Pancreas (tissue), 10 donors: ENCODE data around the gene CALN1. TPM values are rescaled to one million over a fixed set of nuclear protein-coding genes. Genes with fewer than 3 reads are reported as not detected.
"Not testable (repeated sequence)": the region's sequence is repeated elsewhere in the genome, so short reads cannot be mapped to it uniquely, and the experiment has no call there.

Experiments used
- ATAC-seq, 4 donors: fragments of 200-7000 bp; cut with Tn5 transposase; one replicate each; pipeline versions ENCODE4 v1.8.0 to v1.9.1; 2020; ENCODE audit warnings: mild to moderate bottlenecking in 4 of 4, moderate library complexity in 4 of 4
- DNase-seq, 6 donors: peaks; one replicate each; pipeline ENCODE4 v3.0.0-alpha.2; 2020
- FAIRE-seq: peaks from 2 replicates; lab custom pipeline; 2012; peaks lifted over from hg19 to GRCh38; lab: Jason Lieb, UNC
- H3K27ac ChIP-seq, 4 donors: fragments of 200-600 bp; sonication (generic); 1 replicate in 3 of 4; 2 replicates in 1 of 4; pipeline versions ENCODE4 v1.5.0 to v1.8.0; 2020
- H3K27me3 ChIP-seq, 4 donors: fragments of 200-600 bp; one replicate each; pipeline ENCODE4 v1.8.0; 2021
- H3K36me3 ChIP-seq, 3 donors: fragments of 200-600 bp; sonication (generic) in 1 of 3; one replicate each; pipeline versions ENCODE4 v1.5.0 to v1.8.0; 2020 to 2021
- H3K4me1 ChIP-seq, 3 donors: fragments of 200-600 bp; one replicate each; pipeline ENCODE4 v1.8.0; 2021
- H3K4me3 ChIP-seq, 4 donors: fragments of 200-600 bp; sonication (generic) in 2 of 4; one replicate each; pipeline versions ENCODE4 v1.5.0 to v1.8.0; 2020 to 2021
- H3K9me3 ChIP-seq, 4 donors: fragments of 200-600 bp; one replicate each; pipeline ENCODE4 v1.8.0; 2021
- CTCF ChIP-seq, 4 donors: fragments of 200-600 bp; sonication (generic) in 3 of 4; IDR thresholded peaks; one replicate each; pipeline versions ENCODE4 v1.5.0 to v1.8.0; 2021; ENCODE audit warnings: antibody characterized with exemption in 4 of 4
- WGBS, 2 donors: extraction: QIAGEN DNeasy Blood & Tissue Kit; methylation state at CpG; one replicate each; pipeline ENCODE4 v1.1.7; 2013; 5-methylcytosine and 5-hydroxymethylcytosine counted together
- intact Hi-C, 3 donors: fragments of 100-400 bp; cut with DNase I; formaldehyde crosslinking; loops; one replicate each; pipeline versions ENCODE4 v1.11.1 to v1.14.2; 2022
- polyA plus RNA-seq, 2 donors: library from polyadenylated mRNA; stranded (reverse); fragments of 200-250 nt; gene quantifications; one replicate each; pipeline ENCODE4 v1.2.3, GENCODE V29; 2013
- total RNA-seq, 6 donors: library from RNA; stranded (reverse); fragmentation: NEBNext Ultra II Directional in 4 of 6; extraction: Animal tissue kit (Norgen Biotek cat#: 25700) in 4 of 6; gene quantifications; one replicate each; pipeline versions ENCODE4 v1.2.1 to v1.2.4, GENCODE V29; 2021 to 2023
- donor health status: healthy with polysubstance abuse.
- donor health status: DM: no; HTN: no; CAD: no; lungs with moderate emphysema.
- donor health status: DM: no; HTN: no; CAD: no.
- donor health status: control.
- donor health status: control.
- donor health status: Bipolar disorder and iron deficiency.
- donor health status: DM: yes; HTN: yes; CAD: no.
- donor health status: DM: no; HTN: no; CAD: no.
- donor health status: DM: no; HTN: no; CAD: no.
- donor health status: DM: yes; HTN: yes; CAD: no.

CALN1 gene
- total and polyA plus RNA-seq, 8 donors = 0.39 to 18.4 (median 1.5) TPM

GRCh38 chr7:72386118-72386517 is 26.0 kb downstream of the CALN1 start:
- Histone ChIP-seq H3K27ac (no peak overlapping the region), H3K4me1 (no peaks in the 10 kb centered on the region), H3K36me3 (no peaks in the 10 kb centered on the region), H3K9me3 (no peaks in the 10 kb centered on the region), H3K4me3 (no peak overlapping the region), H3K27me3 (no peaks in the 10 kb centered on the region)
- WGBS, 2 donors = 57 to 63% methylated on average over 3 of the region's 3 CpGs
- TF ChIP-seq CTCF (IDR thresholded peaks at IDR 0.05) = no peak
- DNase-seq (no peak), FAIRE-seq (no peak), ATAC-seq (no peak)
- intact Hi-C loops = no loop called here

- Histone ChIP-seq H3K4me3 (no peak overlapping the region), H3K36me3 (no peaks in the 10 kb centered on the region), H3K27ac (no peak overlapping the region), H3K9me3 (no peaks in the 10 kb centered on the region), H3K4me1 (no peaks in the 10 kb centered on the region), H3K27me3 (no peaks in the 10 kb centered on the region)
- 75 to 84% methylated on average over 4 of the region's 4 CpGs for WGBS, 2 donors
- FAIRE-seq (no peak), ATAC-seq (no peak), DNase-seq (no peak)
- intact Hi-C loops = no loop called here
- no peak for TF ChIP-seq CTCF (IDR thresholded peaks at IDR 0.05)
Measured at GRCh38 chr7:72362246-72362645, 49.9 kb downstream of the CALN1 start.

- intact Hi-C loops = no loop called here
- no peak for ATAC-seq
Measured at GRCh38 chr7:72345208-72345727, 66.9 kb downstream of the CALN1 start.

GRCh38 chr7:72343991-72344390 is 68.1 kb downstream of the CALN1 start:
- intact Hi-C loops = no loop called here
- TF ChIP-seq CTCF (IDR thresholded peaks at IDR 0.05) = no peak
- ATAC-seq = no peak
- FAIRE-seq = no peak
- H3K36me3 ChIP-seq = no peaks in the 10 kb centered on the region
- no peaks in the 10 kb centered on the region for H3K27me3 ChIP-seq
- no peak for DNase-seq
- WGBS, 2 donors = 73 to 79% methylated on average over 3 of the region's 3 CpGs
- H3K9me3 ChIP-seq = no peaks in the 10 kb centered on the region
- no peak overlapping the region for H3K4me3 ChIP-seq
- no peaks in the 10 kb centered on the region for H3K4me1 ChIP-seq
- no peak overlapping the region for H3K27ac ChIP-seq

More at GRCh38 chr7:72345208-72345727, 66.9 kb downstream of the CALN1 start:
- TF ChIP-seq CTCF (IDR thresholded peaks at IDR 0.05) = no peak
- H3K27ac ChIP-seq = no peak overlapping the region
- H3K4me1 ChIP-seq = no peaks in the 10 kb centered on the region
- DNase-seq (no peak), FAIRE-seq (no peak)
- H3K4me3 ChIP-seq = no peak overlapping the region
- H3K27me3 ChIP-seq = no peaks in the 10 kb centered on the region
- WGBS, 2 donors = 80 to 93% methylated on average over 1 of the region's 1 CpG
- no peaks in the 10 kb centered on the region for H3K36me3 ChIP-seq
- H3K9me3 ChIP-seq = no peaks in the 10 kb centered on the region

- FAIRE-seq, H3K36me3 ChIP-seq, H3K9me3 ChIP-seq, H3K4me1 ChIP-seq, H3K27ac ChIP-seq, DNase-seq, H3K27me3 ChIP-seq, H3K4me3 ChIP-seq, intact Hi-C loops: not testable (repeated sequence)
- ATAC-seq = peak in 2 of 4 donors; percentile 27 to 87
- 72 to 77% methylated on average over 3 of the region's 3 CpGs for WGBS, 2 donors
Measured at GRCh38 chr7:72343354-72343753, 68.8 kb downstream of the CALN1 start.
